ENCODE measurements around the gene G6PC1. TPM values are rescaled to one million over a fixed set of nuclear protein-coding genes. Genes with fewer than 3 reads are reported as not detected.
"Not testable (repeated sequence)": the region's sequence is repeated elsewhere in the genome, so short reads cannot be mapped to it uniquely, and the experiment has no call there.

G6PC1 gene
- total and polyA plus RNA-seq, 7 experiments from 2014 or later: not detected

DNA sequence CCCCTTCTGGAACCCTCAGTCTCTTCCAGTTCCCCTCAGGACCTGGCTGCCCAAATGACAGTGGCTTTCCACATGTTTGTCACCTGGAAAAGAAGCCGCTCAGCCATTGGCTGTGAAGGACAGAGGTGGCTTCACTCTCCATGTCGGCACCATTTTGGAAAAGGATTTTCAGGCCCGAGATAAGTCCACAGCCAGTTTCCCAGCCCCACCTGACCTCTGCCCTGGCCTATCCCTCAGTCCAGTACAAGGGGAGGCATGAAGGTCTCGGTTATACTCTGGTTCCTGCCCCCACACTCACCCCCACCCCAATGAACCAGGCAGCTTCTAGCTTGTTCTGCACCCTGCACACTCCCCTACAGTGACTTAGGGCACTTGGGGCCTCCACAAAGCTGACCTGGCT, 34.4 kb upstream of the G6PC1 start:
- Mint-ChIP-seq H3K27ac (no peak overlapping the region), H3K4me3 (no peak overlapping the region), H3K27me3 (peaks cover 4 to 15% (median 13%) of the 10 kb centered on the region in 5 donors), H3K9me3 (peaks cover 0 to 6% (median 0%) of the 10 kb centered on the region in 11 donors), H3K4me1 (peaks cover 0 to 2% (median 0%) of the 10 kb centered on the region in 7 donors), H3K36me3 (no peaks in the 10 kb centered on the region)
- Histone ChIP-seq H3K4me1 (ENCODE audit: control insufficient read depth in 2 of 2, insufficient read depth in 2 of 2, low read length in 2 of 2) (no peaks in the 10 kb centered on the region), H3K36me3 (ENCODE audit: control insufficient read depth in 2 of 3, insufficient read depth in 3 of 3, low read length in 3 of 3) (no peaks in the 10 kb centered on the region), H3K4me3 (ENCODE audit: low read length) (no peak overlapping the region), H3K9me3 (ENCODE audit: control insufficient read depth in 2 of 3, low read length in 3 of 3) (no peaks in the 10 kb centered on the region), H3K27ac (ENCODE audit: low read depth, low read length) (no peak overlapping the region), H3K27me3 (ENCODE audit: control insufficient read depth in 2 of 2, insufficient read depth in 2 of 2, low read length in 2 of 2) (no peaks in the 10 kb centered on the region)
- intact Hi-C loops (cut with micrococcal nuclease): no loop called here
- CTCF ChIA-PET: no interaction called here
- POLR2A ChIA-PET: no interaction called here
- ATAC-seq (no peak), DNase-seq (no peak)

DNA sequence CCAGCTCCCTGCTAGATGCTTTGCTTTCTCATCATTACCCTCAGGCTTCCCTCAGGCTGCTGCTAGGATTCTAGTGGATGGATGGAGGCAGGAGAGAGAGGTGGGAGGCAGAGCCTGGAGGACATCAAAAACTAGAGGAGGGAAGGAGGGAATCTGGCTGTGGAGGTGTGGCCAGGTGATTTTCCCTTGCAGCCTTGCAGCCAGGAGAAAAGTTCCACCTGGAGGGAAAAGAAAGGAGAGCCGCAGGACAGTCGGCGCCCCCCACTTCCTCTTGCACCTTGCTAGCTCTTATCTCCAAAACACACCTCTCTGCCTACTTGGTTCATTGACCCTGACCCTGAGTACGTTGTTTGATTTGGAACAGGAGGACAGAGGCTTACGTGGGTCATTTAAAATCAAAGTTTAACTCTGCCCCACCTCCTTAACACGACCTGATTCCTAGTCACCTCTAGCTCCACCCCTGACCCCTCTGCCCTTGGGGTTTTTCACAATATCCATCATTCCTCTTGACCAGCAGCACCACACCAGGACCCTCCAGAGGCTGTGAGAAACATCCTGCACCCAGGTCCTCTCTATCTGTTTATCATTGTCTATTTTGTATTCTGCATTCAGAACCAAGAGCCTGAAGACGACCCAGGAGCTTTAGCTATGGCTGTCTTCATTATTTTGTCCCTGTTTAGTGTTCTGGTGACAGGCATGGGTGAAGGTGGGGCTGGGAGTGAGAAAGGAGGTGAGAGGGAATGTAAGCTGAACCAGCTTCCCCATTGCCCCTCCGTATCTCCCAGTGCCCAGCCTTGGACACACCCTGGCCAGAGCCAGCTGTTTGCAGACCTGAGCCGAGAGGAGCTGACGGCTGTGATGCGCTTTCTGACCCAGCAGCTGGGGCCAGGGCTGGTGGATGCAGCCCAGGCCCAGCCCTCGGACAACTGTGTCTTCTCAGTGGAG, 33.7 kb upstream of the G6PC1 start:
- H3K4me3 Mint-ChIP-seq: no peak overlapping the region
- Histone ChIP-seq H3K36me3 (ENCODE audit: control insufficient read depth in 2 of 3, insufficient read depth in 3 of 3, low read length in 3 of 3) (no peaks in the 10 kb centered on the region), H3K9me3 (ENCODE audit: control insufficient read depth in 2 of 3, low read length in 3 of 3) (no peaks in the 10 kb centered on the region), H3K4me1 (ENCODE audit: control insufficient read depth in 2 of 2, insufficient read depth in 2 of 2, low read length in 2 of 2) (no peaks in the 10 kb centered on the region), H3K27ac (ENCODE audit: low read depth, low read length) (no peak overlapping the region), H3K27me3 (ENCODE audit: control insufficient read depth in 2 of 2, insufficient read depth in 2 of 2, low read length in 2 of 2) (no peaks in the 10 kb centered on the region), H3K4me3 (ENCODE audit: low read length) (no peak overlapping the region)
- ATAC-seq (no peak), DNase-seq (no peak)
- H3K27me3 Mint-ChIP-seq: peaks cover 9 to 20% (median 18%) of the 10 kb centered on the region in 5 donors
- peaks cover 0 to 10% (median 3%) of the 10 kb centered on the region in 11 donors for H3K9me3 Mint-ChIP-seq
- ChIA-PET CTCF (no interaction called here), POLR2A (no interaction called here)
- intact Hi-C loops (cut with micrococcal nuclease): no loop called here
- no peaks in the 10 kb centered on the region for H3K36me3 Mint-ChIP-seq
- peaks cover 0 to 2% (median 0%) of the 10 kb centered on the region in 7 donors for H3K4me1 Mint-ChIP-seq
- H3K27ac Mint-ChIP-seq: no peak overlapping the region

DNA sequence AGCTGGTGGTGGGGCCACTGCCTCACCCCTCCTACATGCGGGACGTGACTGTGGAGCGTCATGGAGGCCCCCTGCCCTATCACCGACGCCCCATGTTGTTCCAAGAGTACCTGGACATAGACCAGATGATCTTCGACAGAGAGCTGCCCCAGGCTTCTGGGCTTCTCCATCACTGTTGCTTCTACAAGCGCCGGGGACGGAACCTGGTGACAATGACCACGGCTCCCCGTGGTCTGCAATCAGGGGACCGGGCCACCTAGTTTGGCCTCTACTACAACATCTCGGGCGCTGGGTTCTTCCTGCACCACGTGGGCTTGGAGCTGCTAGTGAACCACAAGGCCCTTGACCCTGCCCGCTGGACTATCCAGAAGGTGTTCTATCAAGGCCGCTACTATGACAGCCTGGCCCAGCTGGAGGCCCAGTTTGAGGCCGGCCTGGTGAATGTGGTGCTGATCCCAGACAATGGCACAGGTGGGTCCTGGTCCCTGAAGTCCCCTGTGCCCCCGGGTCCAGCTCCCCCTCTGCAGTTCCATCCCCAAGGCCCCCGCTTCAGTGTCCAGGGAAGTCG, 32.8 kb upstream of the G6PC1 start:
- H3K36me3 ChIP-seq (ENCODE audit: control insufficient read depth in 2 of 3, insufficient read depth in 3 of 3, low read length in 3 of 3); H3K9me3 Mint-ChIP-seq; ATAC-seq; DNase-seq; H3K4me3 ChIP-seq (ENCODE audit: low read length); H3K36me3 Mint-ChIP-seq; H3K4me3 Mint-ChIP-seq; H3K27me3 ChIP-seq (ENCODE audit: control insufficient read depth in 2 of 2, insufficient read depth in 2 of 2, low read length in 2 of 2); H3K4me1 Mint-ChIP-seq; H3K27ac ChIP-seq (ENCODE audit: low read depth, low read length); H3K4me1 ChIP-seq (ENCODE audit: control insufficient read depth in 2 of 2, insufficient read depth in 2 of 2, low read length in 2 of 2); H3K9me3 ChIP-seq (ENCODE audit: control insufficient read depth in 2 of 3, low read length in 3 of 3); POLR2A ChIA-PET; H3K27ac Mint-ChIP-seq; intact Hi-C loops (cut with micrococcal nuclease): not testable (repeated sequence)
- H3K27me3 Mint-ChIP-seq: peaks cover 9 to 21% (median 18%) of the 10 kb centered on the region in 5 donors
- CTCF ChIA-PET: interaction anchor here (0.6 kb wide), 1 partner anchor 190 kb away, joined by 3 read pairs; no protein-coding TSS in a partner anchor

DNA sequence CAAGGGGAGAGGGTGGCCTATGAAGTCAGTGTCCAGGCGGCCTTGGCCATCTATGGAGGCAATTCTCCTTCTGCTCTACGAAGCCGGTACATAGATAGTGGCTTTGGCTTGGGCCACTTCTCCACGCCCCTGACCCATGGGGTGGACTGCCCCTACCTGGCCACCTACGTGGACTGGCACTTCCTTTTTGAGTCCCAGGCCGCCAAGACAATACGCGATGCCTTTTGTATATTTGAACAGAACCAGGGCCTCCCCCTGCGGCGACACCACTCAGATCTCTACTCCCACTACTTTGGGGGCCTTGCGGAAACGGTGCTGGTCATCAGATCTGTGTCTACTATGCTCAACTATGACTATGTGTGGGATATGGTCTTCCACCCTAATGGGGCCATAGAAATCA, 32.3 kb upstream of the G6PC1 start:
- H3K4me1 ChIP-seq (ENCODE audit: control insufficient read depth in 2 of 2, insufficient read depth in 2 of 2, low read length in 2 of 2): no peaks in the 10 kb centered on the region
- no peaks in the 10 kb centered on the region for H3K36me3 ChIP-seq (ENCODE audit: control insufficient read depth in 2 of 3, insufficient read depth in 3 of 3, low read length in 3 of 3)
- no peak for ATAC-seq
- no peaks in the 10 kb centered on the region for H3K27me3 ChIP-seq (ENCODE audit: control insufficient read depth in 2 of 2, insufficient read depth in 2 of 2, low read length in 2 of 2)
- H3K36me3 Mint-ChIP-seq: no peaks in the 10 kb centered on the region
- H3K4me3 Mint-ChIP-seq: no peak overlapping the region
- intact Hi-C loops (cut with micrococcal nuclease): no loop called here
- ChIA-PET POLR2A (no interaction called here), CTCF (no interaction called here)
- DNase-seq: no peak
- no peak overlapping the region for H3K4me3 ChIP-seq (ENCODE audit: low read length)
- H3K27ac ChIP-seq (ENCODE audit: low read depth, low read length): no peak overlapping the region
- peaks cover 0 to 2% (median 0%) of the 10 kb centered on the region in 7 donors for H3K4me1 Mint-ChIP-seq
- no peaks in the 10 kb centered on the region for H3K9me3 ChIP-seq (ENCODE audit: control insufficient read depth in 2 of 3, low read length in 3 of 3)
- H3K9me3 Mint-ChIP-seq: peaks cover 0 to 10% (median 3%) of the 10 kb centered on the region in 11 donors
- H3K27me3 Mint-ChIP-seq: peaks cover 10 to 21% (median 18%) of the 10 kb centered on the region in 5 donors
- H3K27ac Mint-ChIP-seq: no peak overlapping the region

DNA sequence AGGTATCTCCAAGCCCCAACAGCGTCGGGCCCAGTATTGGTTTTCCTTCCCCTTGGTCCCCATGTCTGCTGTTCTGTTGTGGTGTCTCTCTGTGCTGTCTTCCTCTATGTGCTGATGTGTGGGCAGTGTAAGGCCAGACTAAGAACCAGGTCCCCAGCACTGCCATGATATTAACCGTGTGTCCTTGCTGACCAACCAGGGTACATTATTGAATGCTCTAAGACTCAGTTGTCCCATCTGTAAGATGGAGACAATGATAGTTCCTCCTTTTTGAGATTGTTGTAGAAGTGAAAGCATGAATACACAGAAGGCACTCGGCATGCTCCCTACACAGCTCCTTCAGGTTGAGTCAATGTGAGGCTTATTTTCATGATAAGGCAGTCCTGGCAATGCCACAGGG, 29.0 kb upstream of the G6PC1 start:
- H3K36me3 Mint-ChIP-seq: peaks cover 0 to 4% (median 0%) of the 10 kb centered on the region in 5 donors
- no peaks in the 10 kb centered on the region for H3K4me1 ChIP-seq (ENCODE audit: control insufficient read depth in 2 of 2, insufficient read depth in 2 of 2, low read length in 2 of 2)
- CTCF ChIA-PET: no interaction called here
- no peaks in the 10 kb centered on the region for H3K4me1 Mint-ChIP-seq
- H3K27ac ChIP-seq (ENCODE audit: low read depth, low read length): no peak overlapping the region
- peaks cover 0 to 18% (median 11%) of the 10 kb centered on the region in 5 donors for H3K27me3 Mint-ChIP-seq
- H3K27me3 ChIP-seq (ENCODE audit: control insufficient read depth in 2 of 2, insufficient read depth in 2 of 2, low read length in 2 of 2): no peaks in the 10 kb centered on the region
- H3K4me3 ChIP-seq (ENCODE audit: low read length): no peak overlapping the region
- POLR2A ChIA-PET: no interaction called here
- peaks cover 0 to 10% (median 3%) of the 10 kb centered on the region in 11 donors for H3K9me3 Mint-ChIP-seq
- DNase-seq (no peak), ATAC-seq (no peak)
- intact Hi-C loops (cut with micrococcal nuclease): no loop called here
- no peaks in the 10 kb centered on the region for H3K9me3 ChIP-seq (ENCODE audit: control insufficient read depth in 2 of 3, low read length in 3 of 3)
- no peak overlapping the region for H3K4me3 Mint-ChIP-seq
- H3K27ac Mint-ChIP-seq: no peak overlapping the region
- H3K36me3 ChIP-seq (ENCODE audit: control insufficient read depth in 2 of 3, insufficient read depth in 3 of 3, low read length in 3 of 3): no peaks in the 10 kb centered on the region

DNA sequence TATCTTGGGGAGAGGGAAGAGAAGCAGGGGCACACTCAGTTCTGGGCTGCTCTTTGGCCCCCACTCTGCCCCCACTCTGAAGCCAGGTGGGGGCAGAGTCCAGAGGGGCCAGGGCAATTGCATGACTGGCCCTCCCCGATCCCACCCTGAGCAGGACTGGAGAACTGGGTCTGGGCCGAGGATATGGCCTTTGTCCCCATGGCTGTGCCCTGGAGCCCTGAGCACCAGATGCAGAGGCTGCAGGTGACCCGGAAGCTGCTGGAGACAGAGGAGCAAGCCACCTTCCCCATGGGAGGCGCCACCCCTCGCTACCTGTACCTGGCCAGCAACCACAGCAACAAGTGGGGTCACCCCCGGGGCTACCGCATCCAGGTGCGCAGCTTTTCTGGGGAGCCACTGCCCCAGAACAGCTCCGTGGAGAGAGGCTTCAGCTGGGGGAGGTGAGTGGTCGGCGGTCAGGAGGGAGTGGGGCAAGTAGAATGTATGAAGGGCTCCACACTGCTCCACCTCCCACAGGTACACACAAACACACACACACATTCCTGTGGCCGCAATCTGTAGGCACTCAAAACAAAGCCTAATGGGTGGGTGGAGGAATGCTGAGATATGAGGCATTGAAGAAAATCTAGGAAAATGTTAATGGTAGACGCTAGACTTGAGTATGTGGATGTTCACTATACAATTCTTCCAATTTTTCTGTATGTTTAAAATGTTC, 28.2 kb upstream of the G6PC1 start:
- no peaks in the 10 kb centered on the region for H3K4me1 ChIP-seq (ENCODE audit: control insufficient read depth in 2 of 2, insufficient read depth in 2 of 2, low read length in 2 of 2)
- DNase-seq (no peak), ATAC-seq (no peak)
- H3K36me3 ChIP-seq (ENCODE audit: control insufficient read depth in 2 of 3, insufficient read depth in 3 of 3, low read length in 3 of 3): no peaks in the 10 kb centered on the region
- ChIA-PET POLR2A (no interaction called here), CTCF (no interaction called here)
- Mint-ChIP-seq H3K4me1 (no peaks in the 10 kb centered on the region), H3K27me3 (peaks cover 4 to 17% (median 9%) of the 10 kb centered on the region in 5 donors), H3K4me3 (no peak overlapping the region), H3K36me3 (peaks cover 0 to 4% (median 0%) of the 10 kb centered on the region in 5 donors), H3K27ac (no peak overlapping the region), H3K9me3 (peaks cover 0 to 10% (median 3%) of the 10 kb centered on the region in 11 donors)
- no peaks in the 10 kb centered on the region for H3K9me3 ChIP-seq (ENCODE audit: control insufficient read depth in 2 of 3, low read length in 3 of 3)
- H3K27me3 ChIP-seq (ENCODE audit: control insufficient read depth in 2 of 2, insufficient read depth in 2 of 2, low read length in 2 of 2): no peaks in the 10 kb centered on the region
- intact Hi-C loops (cut with micrococcal nuclease): no loop called here
- H3K4me3 ChIP-seq (ENCODE audit: low read length): no peak overlapping the region
- no peak overlapping the region for H3K27ac ChIP-seq (ENCODE audit: low read depth, low read length)
